HG03196 (cell line): ENCODE data around the gene FOXJ3.

Experiments
- ATAC-seq: cut with Tn5 transposase; IDR thresholded peaks from one replicate; pipeline ENCODE4 v1.9.1; 2021; ENCODE audit not compliant: unreplicated experiment

The FOXJ3 gene

DNA sequence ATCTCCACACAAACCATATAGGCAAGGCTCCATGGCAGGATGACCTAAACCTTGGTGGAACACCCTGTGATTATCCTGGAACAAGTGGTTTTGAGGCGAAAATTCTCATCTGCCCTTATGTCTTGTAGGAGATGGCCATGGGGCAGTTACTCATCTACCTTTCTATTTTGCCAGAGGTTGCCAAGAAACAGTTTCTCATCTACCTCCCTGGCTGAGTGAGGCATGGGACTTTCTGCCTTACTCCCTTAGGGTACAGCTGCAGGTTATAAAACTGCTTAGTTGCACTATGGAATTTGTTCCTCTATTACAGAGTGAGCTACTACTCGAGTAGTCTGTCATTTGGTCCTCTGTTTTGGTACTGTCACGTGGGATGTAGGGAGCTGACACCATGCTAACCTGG lies 139.2 kb downstream of the FOXJ3 start:
- no peak for ATAC-seq

DNA sequence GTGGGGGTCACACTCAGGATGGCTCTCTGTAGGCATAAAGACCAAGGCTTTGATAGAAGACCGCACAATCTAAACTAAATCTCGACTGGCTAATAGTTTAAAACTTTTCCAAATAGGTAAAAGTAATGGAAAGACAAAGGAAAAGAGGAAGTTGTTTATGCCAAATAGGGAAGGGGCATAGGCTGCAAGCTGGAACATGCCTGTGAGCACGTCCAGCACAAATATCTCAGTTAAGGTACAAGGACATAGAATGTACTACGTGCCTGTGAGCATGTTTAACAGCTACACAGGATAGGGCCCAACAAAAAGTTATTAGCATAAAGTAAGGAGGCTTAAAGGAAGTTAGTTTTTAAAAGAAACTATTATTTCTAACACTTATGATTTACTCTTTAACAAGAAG lies 142.9 kb downstream of the FOXJ3 start:
- ATAC-seq: no peak

DNA sequence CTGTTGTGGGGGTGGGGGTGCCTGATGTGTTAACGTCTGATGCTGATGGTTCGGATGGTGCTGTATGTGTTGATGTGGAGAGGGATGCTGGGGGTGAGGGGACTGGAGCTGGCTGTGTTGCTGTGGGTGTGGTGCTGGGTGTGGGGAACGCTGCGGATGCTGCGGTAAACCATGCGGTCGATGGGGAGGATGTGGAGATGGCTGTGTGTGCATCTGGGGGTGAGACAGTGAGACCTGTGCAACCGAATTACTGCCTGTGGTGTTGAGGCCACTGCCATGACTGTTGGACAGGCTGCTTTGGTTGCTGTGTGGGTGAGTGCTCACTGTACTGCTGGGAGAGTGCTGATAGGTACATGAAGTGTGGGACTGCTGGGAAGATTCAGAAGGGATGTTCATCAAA lies 143.7 kb downstream of the FOXJ3 start:
- ATAC-seq: no peak

DNA sequence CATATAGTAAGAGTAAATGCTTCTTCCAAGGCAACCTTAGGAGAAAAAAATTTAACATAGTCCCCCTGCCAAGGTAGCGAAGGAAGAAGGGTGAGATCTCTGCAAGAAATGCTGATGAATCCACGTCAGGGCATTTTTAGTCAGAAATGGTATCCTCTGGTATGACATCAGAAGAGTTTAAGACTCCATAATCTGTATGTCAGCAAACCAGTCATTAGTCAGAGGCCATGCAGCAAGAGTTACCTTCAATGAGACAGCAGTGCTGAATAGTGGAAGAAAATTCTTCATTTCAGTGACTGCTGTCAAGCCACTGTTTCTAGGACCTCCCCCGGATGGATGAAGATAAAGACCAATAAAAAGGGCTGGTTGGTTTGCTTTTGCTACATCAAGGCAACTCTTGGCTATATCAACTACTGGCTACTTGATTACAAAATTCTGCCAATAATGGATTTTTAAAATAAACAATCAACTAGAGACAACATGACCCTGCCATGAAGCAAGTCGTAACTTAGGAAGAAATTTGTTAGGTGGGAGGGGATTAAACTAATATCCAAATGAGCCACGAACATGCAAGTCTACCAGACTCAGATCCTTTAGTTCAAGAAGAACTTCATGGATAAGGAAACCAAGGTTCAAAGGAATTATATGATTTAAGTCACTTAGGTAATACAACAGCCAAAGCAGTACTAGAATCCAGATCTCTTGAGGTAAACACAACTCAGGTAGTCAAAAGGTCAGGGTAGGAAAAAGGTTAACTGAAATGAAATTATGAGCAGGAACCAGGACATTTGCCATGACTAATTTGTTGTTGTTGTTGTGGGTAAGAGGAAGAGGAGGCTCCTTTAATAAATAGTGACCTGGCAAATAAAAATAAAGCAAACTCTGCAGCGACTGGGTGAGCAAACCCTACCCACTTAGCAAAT lies 144.8 kb downstream of the FOXJ3 start:
- no peak for ATAC-seq

DNA sequence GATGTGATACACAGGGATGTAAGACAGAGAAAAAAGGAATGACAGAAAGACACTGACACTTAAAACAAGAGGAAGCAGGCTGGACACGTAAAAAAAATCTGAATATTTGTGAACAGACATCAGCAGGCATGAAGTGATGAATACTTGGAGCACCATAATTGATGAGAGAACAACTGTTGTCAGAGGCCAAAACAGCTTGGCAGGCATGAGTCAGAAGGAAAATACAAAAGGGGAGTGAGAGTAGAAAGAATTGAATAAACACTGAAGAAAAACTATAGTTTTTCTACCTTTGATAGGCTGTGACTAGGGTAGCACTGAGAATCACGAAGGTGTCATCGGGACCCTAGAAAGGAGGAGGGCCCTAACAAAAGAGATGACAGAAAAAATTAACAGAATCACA lies 148.9 kb downstream of the FOXJ3 start:
- no peak for ATAC-seq

DNA sequence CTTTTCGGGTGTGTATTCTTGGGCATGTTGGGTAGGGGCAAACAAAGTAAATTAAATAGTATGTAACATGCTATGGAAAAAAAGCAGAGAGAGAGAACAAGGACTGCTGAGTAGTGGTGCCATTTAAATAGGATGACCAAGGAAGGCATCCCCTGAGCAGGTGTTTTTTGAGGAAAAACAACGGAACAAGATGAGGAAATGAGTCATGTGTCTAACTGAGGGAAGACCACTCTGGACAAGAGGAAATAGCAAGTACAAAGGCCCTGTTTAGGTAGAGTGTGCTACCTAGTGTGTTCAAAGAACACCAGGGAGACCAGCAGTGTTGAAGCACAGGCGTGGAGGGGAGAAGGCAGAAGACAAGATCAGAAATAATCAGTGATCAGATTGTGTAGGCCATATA lies 150.4 kb downstream of the FOXJ3 start:
- no peak for ATAC-seq

DNA sequence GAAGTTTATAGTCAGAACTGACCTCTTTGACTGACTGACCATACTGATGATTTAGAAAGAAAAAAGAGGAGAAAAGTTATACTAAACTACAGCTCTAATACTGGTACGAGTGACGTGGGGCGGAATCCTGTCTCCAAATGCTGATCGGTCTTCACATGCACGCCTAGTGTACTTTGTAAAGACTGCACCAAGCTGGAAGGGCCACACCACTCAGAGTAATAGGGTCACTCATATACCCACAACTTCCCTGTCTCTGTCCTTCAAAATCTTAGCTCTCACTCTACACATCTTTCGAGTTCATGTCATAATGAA lies 151.1 kb downstream of the FOXJ3 start:
- ATAC-seq: no peak

DNA sequence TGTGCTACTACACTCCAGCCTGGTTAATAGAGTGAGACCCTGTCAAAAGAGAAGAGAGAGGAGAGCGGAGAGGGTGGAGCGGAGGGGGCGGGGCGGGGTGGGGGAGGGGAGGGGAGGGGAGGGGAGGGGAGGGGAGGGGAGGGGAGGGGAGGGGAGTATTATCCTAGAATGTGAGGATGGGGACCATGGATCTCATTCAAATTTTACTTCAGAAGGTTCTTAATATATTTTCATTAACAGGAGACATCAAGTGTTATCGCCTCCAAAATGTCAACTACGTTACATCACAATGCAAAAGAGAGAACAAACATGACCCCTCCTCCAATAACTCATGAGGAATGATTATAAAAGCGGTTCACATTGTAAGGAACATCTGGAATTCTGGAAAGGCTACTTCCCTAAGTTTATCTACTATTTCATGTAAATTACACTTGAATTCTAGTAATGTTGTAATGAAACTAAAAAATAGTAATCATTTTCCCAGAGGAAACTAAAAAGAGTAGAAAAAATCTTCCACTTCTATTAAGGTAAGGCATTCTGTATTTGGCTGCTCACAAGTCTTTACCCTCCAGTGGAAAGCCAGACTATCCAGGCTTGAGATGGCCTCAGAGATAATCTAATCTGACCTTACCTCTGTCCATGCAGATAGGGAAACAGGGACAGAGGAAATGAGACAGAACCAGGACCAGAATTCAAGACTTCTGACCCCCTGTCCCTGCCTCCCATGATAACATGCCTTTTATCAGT lies 151.7 kb downstream of the FOXJ3 start:
- no peak for ATAC-seq

DNA sequence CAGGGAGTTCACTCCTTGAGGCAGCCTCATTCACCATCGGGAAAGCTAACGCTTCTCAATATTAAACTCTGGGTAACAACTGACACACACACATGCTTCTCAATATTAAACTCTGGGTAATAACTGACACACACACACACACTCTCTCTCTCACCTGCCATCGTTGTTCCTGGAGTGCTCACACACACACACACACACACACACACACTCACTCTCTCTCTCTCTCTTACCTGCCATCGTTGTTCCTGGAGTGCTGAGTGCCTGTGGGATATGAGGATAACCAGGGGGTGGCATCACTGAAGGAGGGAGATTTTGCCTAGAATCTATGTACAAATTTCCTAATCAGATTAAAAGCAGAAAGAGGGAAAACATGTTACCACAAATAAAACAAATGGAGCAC lies 153.3 kb downstream of the FOXJ3 start:
- no peak for ATAC-seq

DNA sequence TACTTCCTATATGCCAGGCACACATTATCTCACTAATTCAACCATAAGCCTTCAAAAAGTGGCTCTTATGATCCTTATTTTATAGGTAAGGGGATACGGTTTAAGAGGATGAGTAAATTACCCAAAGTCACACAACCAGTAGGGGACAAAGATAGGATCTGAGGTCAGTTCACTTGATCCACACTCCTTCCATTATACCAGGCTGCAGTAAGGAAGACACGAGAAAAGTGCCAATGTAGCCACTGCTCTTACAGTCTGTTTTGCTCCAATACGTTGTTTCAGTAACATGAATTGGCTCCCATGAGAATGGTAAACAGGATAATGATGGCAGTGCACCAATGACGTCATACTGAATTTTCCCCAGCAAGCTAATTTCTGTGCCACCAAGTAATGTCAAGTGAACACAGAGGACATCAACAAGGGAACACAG lies 155.1 kb downstream of the FOXJ3 start:
- ATAC-seq: no peak

DNA sequence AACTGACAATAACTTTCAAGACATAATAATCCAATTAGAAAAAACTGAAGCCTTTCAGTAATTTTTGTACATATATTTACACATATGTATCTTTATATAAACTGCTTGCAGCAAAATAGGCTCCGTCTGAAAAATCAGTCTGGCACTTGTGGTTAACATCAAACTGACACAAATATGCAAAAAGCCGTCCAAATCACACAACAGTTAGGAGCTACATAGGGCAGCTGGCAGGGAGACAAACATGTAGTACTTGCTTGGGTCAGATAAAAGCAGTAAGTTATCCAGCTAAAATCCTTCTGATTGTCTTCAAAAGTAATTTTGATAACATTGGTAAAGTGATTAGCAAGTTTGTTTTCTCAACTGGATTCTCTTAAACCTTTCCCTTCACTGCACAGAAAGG lies 155.8 kb downstream of the FOXJ3 start:
- no peak for ATAC-seq

DNA sequence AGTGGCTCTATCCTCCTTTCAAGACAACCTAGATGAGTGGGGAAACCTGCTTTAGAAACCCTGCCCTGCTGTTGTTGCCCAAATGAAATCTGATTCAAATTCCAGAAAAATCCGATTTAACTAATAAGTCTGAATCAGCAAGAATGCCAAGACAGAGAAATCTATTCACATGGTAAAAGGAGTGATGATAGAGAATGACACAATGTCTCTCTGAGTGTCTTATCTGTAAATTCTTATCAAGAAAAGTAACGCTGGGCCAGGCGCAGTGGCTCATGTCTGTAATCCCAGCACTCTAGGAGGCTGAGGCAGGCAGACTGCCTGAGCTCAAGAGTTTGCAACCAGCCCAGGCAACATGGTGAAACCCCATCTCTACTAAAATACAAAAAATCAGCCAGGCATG lies 156.8 kb downstream of the FOXJ3 start:
- ATAC-seq: no peak

DNA sequence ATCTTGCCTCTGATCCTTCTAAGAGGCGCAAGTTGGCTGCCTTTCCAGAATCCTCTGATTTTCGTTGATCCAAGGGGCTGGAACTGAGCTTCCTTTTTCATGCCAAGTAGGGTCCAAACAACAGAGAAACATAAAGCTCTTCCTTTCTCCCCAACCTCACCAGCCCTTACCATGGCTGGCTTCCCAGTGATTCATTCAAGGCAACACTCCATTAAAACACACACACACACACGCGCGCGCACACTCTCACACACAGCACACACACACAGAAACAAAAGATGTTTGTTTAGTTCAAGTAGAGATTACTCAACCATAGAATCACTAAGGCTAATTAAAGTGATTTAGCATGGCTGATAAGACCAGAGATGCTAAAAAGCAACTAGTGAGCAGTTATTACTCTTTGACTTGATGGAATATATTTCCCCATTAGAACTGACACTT lies 157.5 kb downstream of the FOXJ3 start:
- ATAC-seq: no peak

DNA sequence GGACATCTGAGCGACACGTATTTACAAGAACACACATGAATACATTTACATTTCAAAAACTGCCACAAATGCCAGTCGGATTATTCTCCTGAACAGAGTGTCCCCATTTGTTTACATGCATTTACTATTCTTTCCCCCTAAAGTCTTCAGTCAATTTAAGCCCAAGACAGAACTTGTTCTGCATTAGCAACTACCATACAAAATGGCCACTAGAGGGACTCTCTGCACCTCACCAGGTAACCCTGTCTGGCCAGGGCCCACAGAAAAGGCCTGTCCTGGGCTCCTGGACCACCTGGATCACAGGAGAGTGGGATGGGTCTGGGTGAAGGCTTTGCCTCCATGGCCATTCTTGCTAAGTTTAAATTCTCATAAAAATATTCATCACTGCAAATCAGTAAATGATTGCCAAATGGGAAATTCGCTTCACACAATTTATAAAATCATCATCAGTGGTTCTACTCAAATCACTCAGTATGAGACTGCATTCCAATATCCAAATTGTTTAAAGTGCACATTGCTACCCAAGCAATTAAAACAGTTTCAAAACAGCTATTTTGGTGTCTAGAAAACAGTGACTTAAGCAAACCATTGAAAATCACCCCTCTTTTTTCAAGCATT lies 158.0 kb downstream of the FOXJ3 start:
- ATAC-seq: no peak

DNA sequence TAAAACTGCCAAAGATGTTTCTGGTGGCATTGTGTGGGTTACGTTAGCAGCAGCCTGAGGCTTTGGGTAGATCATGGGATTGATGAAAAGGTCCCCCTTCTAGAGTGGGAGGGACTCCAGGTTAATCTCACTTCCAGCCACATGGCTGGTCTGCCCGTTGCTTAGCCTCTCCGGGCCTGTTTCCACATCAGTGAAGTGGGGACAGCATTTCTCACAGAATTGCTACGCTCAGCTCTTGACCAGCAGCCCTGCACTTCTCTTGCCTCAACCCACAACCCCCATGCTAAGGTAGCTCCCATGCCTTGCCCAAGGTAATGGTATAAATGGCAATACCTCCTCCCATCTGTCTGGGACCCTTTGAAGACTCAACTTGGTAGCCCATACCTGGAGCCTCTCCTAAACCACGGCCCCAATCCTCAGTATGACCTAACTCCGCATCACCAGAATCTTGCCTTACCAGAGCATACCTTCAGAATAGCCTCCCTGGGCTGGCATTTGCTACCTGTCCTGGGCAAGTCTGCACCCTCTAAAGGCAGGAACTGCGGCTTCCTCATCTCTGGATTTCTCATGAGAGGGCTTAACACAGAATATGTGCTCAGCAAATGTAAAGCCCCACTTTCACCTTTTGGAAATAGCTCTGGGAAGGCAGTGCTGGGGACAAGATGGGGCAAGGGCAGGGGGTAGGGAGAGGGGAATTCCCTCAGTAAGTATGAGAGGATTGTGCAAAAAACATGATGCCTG lies 159.6 kb downstream of the FOXJ3 start:
- no peak for ATAC-seq

DNA sequence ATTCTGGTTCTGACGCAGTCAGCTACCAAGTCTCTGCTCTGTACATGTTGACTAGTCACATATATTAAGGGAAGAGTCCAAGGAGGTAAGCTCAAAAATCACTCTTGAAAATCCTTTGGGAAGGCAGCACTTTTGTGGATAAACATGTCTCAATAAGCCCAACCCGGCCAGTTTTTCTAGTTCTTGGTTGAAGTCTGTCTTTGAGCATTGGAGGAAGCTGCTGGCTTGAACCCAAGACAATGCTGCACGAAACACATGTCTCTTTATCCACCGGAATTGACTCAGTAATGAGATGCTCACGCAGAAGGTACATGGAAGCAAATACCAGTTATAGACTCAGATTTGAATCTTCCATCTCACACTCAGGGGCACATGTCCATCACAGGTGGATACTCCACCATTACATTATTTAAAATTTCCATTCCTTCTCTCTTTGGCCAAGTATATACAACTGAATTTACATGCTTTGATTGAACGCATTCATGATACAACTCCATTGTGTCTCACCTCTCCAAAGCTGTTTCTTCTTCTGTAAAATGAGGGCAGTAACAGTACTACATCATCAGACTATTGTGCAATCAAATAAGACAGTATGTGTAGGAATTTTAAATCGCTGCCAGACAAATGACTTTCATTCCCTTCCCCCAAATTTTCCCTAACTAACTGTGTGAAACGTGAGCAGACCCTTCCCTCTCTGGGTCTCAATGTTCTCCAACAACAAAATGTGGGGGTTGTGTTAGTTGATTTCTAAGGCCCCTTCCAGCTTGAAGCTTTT lies 160.9 kb downstream of the FOXJ3 start:
- ATAC-seq: no peak

DNA sequence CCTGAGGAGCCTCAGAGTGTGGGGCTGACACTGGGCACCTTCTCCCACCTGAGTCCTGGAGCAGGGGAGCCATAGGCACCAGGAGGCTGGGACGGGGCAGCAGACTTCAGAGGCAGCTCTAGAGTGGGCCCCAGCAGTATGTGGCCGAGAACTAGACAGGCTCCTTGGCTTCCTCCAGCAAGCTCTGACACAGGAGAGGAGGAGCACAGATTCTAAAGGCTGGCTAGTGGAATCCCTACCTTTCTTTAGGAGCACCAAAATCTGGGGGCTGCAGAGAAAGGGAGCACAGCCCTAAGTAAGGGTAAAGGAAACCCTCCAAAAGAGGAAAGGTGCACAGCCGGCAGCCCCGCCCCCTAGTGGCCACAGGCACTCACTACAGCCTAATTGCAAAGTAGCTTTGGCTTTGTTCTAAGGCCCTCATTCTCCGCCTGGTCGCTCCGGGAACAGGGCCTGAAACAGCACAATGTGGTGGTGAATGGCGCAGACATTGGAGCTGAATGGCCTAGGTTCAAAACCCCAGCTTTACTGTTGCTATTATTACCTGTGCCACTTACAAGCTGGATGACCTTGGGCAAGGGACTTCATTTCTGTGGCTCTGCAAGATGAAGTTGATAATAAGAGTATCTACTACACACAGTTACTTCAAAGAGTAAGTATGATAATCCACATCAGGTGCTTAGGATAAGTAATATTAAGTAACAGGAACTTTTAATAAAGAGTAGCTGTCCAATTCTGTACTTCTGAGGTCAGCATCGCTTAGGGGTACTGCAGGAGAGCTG lies 161.7 kb downstream of the FOXJ3 start:
- ATAC-seq: no peak

DNA sequence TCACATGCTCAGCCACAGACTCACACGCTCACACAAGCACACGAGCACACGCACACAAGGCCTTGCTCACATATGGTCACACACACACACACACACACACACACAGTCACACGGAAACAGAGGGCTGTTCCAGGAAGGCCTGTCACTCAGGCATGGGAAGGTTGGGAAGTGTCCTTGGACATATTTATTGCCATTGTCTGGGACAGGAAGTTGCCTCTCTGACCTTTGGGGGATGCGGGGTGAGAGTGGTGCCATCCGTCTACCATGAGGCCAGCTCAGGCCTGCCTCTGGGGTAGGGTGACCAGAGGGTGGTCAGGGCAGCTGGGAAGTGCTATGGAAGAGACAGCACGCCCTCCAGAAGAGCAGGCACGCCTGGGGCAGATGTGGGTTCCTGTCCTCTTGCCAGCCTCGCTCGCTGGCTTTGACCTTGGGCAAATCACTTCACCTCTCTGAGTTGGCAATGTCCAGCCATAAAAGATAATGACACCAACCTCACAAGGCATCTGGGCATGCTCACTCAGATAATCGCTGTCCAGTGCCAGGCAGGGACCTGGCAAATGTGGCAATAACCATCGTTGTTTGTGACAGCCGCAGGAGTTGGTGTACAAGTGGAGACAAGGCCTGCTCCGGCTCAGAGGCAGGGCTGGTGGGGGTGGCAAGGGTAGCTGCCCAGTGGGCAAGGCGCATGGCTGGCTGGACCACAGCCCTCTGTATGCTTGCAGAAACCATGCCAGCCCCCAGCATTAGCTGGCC lies 162.5 kb downstream of the FOXJ3 start:
- ATAC-seq: no peak

DNA sequence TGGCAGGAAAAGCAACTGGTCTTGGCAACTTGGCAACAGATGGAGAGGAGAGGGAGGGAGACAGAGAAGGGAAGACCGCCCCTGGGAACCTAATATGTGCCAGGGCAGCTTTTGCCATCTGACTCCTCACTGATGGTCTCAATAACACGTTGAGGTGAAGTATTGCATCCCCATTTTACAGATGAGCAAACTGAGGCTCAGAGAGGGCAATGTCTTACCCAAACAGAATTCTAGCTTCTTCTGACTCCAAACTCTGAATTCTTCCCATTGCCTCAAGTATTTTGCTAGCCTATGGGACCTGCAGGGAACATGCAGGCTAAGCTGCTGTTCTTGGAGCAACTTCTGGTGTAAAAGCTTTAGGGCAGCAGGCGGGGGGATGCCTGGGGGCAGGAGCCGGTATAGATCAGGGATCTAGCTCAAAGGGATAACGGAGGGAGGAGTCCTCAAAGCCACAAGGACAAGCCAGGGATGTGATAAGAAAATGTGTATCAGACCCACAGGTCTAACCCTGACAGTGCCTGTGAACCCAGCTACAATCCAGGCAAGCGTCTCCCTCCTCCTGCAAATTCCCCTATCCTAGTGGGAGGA lies 163.3 kb downstream of the FOXJ3 start:
- ATAC-seq: no peak
